NCI-H187 treated with DMSO at 0.1 percent for 48 hours (cell line): ENCODE measurements around the gene ATM.
"Not testable (repeated sequence)": the region's sequence is repeated elsewhere in the genome, so short reads cannot be mapped to it uniquely, and the experiment has no call there.

Experiments
- DNase-seq: peaks from one replicate; lab custom pipeline; 2025; lab: John Stamatoyannopoulos, UW

The ATM gene

GRCh38 chr11:108286956-108287355, 64.1 kb downstream of the ATM start:
- no peak for DNase-seq

GRCh38 chr11:108289066-108289465, 66.2 kb downstream of the ATM start:
- not testable (repeated sequence) for DNase-seq

- DNase-seq: no peak
Observed at GRCh38 chr11:108289699-108290098, 66.8 kb downstream of the ATM start.

- no peak for DNase-seq
Observed at GRCh38 chr11:108293229-108293628, 70.4 kb downstream of the ATM start.

- DNase-seq: no peak
Observed at GRCh38 chr11:108302121-108302785, 79.4 kb downstream of the ATM start.

GRCh38 chr11:108307751-108308150, 84.9 kb downstream of the ATM start:
- no peak for DNase-seq

GRCh38 chr11:108313444-108313843, 90.6 kb downstream of the ATM start:
- DNase-seq: no peak

GRCh38 chr11:108316061-108316460, 93.2 kb downstream of the ATM start:
- no peak for DNase-seq

GRCh38 chr11:108319541-108320145, 96.8 kb downstream of the ATM start:
- DNase-seq: no peak

GRCh38 chr11:108322666-108323065, 99.8 kb downstream of the ATM start:
- no peak for DNase-seq

- DNase-seq: no peak
Observed at GRCh38 chr11:108324587-108324986, 101.7 kb downstream of the ATM start.

GRCh38 chr11:108333403-108333899, 110.6 kb downstream of the ATM start:
- no peak for DNase-seq

GRCh38 chr11:108338750-108339149, 115.9 kb downstream of the ATM start:
- no peak for DNase-seq

- DNase-seq: no peak
Observed at GRCh38 chr11:108340973-108341372, 118.1 kb downstream of the ATM start.

- DNase-seq: no peak
Observed at GRCh38 chr11:108341654-108342053, 118.8 kb downstream of the ATM start.

GRCh38 chr11:108343714-108344113, 120.8 kb downstream of the ATM start:
- DNase-seq: no peak

- DNase-seq: no peak
Observed at GRCh38 chr11:108345767-108346166, 122.9 kb downstream of the ATM start.

- DNase-seq: no peak
Observed at GRCh38 chr11:108346451-108346850, 123.6 kb downstream of the ATM start.

GRCh38 chr11:108351468-108351867, 128.6 kb downstream of the ATM start:
- DNase-seq: no peak

- no peak for DNase-seq
Observed at GRCh38 chr11:108364159-108364558, 141.3 kb downstream of the ATM start.

- DNase-seq: no peak
Observed at GRCh38 chr11:108368134-108368533, 145.3 kb downstream of the ATM start.

GRCh38 chr11:108369064-108369463, 146.2 kb downstream of the ATM start:
- DNase-seq: no peak

GRCh38 chr11:108370315-108370714, 147.4 kb downstream of the ATM start:
- DNase-seq: no peak

GRCh38 chr11:108370990-108371389, 148.1 kb downstream of the ATM start:
- no peak for DNase-seq
